Fibroblast of peridontal ligament (primary cell): ENCODE data around the gene TAS2R46.
A peak's percentile ranks its signal among the peaks of the same experiment; 100 is the strongest.
"Not testable (repeated sequence)": the region's sequence is repeated elsewhere in the genome, so short reads cannot be mapped to it uniquely, and the experiment has no call there.

Experiments used
- DNase-seq: peaks from one replicate; pipeline ENCODE4 v3.0.0-alpha.2; 2010; ENCODE audit errors: extremely low read depth

The TAS2R46 gene, protein sequence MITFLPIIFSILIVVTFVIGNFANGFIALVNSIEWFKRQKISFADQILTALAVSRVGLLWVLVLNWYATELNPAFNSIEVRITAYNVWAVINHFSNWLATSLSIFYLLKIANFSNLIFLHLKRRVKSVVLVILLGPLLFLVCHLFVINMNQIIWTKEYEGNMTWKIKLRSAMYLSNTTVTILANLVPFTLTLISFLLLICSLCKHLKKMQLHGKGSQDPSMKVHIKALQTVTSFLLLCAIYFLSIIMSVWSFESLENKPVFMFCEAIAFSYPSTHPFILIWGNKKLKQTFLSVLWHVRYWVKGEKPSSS

GRCh38 chr12:11062194-11062593 lies at the start of gene TAS2R46:
Gene TAS2R46 (minus strand): TSS chr12:11062294. CDS start chr12:11062294, 0 bp downstream.
- not testable (repeated sequence) for DNase-seq

- DNase-seq, result not testable (repeated sequence)
Observed at GRCh38 chr12:11111213-11111612, 49.1 kb upstream of the TAS2R46 start.

GRCh38 chr12:11108862-11109261 lies 46.8 kb upstream of the TAS2R46 start:
- DNase-seq, result no peak

DNA sequence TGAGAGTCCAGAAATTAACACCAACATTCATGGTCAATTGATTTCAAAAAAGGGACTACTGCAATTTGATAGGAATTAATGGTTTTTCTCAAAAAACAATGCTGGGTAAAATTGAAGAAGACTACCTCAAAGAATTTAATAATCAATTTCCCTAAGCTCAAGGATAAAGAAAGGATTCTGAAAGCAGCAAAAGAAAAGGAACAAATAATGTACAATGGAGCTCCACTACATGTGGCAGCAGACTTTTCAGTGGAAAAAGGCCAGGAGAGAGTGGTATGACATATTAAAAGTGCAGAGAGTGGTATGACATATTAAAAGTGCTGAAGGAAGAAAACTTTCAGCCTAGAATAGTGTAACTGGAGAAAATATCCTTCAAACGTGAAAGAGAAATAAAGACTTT lies 45.6 kb upstream of the TAS2R46 start:
- no peak for DNase-seq

GRCh38 chr12:11106288-11106687 lies 44.2 kb upstream of the TAS2R46 start:
- no peak for DNase-seq

GRCh38 chr12:11105546-11105945 lies 43.5 kb upstream of the TAS2R46 start:
- no peak for DNase-seq

- DNase-seq, result not testable (repeated sequence)
Observed at GRCh38 chr12:11094910-11095309, 32.8 kb upstream of the TAS2R46 start.

GRCh38 chr12:11092128-11092527 lies 30.0 kb upstream of the TAS2R46 start, which contains the start of gene TAS2R43:
Gene TAS2R43 (minus strand): TSS chr12:11092313. CDS start chr12:11092229, 84 bp downstream.
- no peak for DNase-seq

- no peak for DNase-seq
Observed at GRCh38 chr12:11089246-11089645, 27.2 kb upstream of the TAS2R46 start.

GRCh38 chr12:11085419-11085818 lies 23.3 kb upstream of the TAS2R46 start:
- DNase-seq, result no peak

DNA sequence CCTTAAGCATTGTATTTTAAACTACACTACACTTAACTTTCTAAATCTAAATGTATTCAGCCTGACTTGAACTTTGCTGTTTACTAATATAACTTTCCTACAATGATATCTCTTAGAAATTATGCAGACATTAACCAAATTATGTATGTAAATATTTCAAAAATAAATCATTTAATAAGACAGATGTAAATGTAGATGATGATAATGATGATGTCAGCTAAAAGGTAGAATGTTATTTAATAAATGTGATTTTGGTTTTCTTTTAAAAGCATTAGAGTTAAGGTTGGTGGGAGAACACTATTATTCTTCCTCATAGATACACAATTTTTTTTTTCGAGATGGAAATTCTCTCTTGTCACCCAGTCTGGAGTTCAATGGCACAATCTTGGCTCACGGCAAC lies 19.9 kb upstream of the TAS2R46 start:
- no peak for DNase-seq

- no peak for DNase-seq
Observed at GRCh38 chr12:11078246-11078645, 16.2 kb upstream of the TAS2R46 start.

DNA sequence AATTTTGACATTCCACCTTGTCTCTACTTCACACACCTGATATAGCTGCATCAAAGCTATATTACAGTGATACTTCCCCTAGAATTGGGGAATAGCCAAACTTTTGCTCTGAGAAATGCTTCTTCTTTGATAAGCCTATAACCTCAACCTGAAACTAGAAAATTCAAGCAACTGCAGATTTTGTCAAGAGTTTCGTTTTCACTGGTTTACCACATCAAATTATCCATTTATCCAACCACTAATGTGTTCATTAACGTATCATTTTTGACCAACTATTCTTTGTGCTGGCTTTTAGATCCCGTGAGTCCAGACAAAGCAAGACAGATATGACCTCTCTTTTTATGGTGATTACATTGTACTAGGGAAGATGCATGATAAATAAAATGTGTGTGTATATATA lies 13.5 kb upstream of the TAS2R46 start:
- no peak for DNase-seq

- DNase-seq, result no peak
Observed at GRCh38 chr12:11071414-11071813, 9.3 kb upstream of the TAS2R46 start.

- DNase-seq, result no peak
Observed at GRCh38 chr12:11070999-11071398, 8.9 kb upstream of the TAS2R46 start.

GRCh38 chr12:11069854-11070365 lies 7.8 kb upstream of the TAS2R46 start:
- no peak for DNase-seq

- DNase-seq, result peak; percentile 14
Observed at GRCh38 chr12:11067514-11067913, 5.4 kb upstream of the TAS2R46 start.

DNA sequence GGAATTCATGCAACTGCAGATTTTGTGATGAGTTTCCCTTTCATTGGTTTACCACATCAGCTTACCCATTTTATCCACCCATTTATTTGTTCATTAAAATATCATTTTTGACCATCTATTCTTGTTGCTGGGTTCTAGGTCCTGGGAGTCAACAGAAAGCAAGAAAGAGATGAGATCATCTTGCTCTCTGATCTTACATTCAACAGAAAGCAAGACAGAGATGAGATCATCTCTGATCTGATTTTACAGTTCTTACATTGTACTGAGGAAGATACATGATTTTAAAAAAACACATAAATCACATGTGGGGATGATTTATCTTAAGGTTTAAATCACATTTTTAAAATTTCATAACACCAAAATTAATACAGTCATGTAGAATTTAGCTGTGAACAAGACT lies 2.3 kb downstream of the TAS2R46 start:
- DNase-seq, result peak; percentile 27

DNA sequence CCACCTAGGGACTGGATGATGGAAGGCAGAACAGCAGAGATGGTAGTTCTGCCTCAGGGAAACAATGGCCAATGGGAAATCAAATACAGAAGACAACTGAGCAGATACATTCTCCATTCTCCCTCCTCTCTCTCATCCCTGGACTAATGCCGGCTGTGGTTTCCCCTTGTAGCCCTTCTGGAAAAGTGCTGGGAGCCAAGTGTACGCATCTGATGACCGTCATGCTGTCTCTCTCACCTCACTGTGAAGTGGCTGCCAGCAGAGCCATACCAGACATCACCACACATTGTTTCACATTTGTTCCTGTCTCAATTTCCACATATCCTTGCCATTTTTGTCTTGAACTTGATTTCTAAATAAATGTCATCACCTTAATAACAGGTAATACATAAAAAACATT lies 3.1 kb downstream of the TAS2R46 start:
- no peak for DNase-seq

GRCh38 chr12:11055306-11055705 lies 6.8 kb downstream of the TAS2R46 start:
- no peak for DNase-seq

- DNase-seq, result not testable (repeated sequence)
Observed at GRCh38 chr12:11049806-11050531, 12.1 kb downstream of the TAS2R46 start.

- DNase-seq, result not testable (repeated sequence)
Observed at GRCh38 chr12:11041366-11041765, 20.7 kb downstream of the TAS2R46 start.

- no peak for DNase-seq
Observed at GRCh38 chr12:11040162-11040561, 21.9 kb downstream of the TAS2R46 start.
